Frontal cortex (tissue), 4 donors: ENCODE data around the gene ZPBP. TPM values are rescaled to one million over a fixed set of nuclear protein-coding genes. Genes with fewer than 3 reads are reported as not detected.
"Not testable (repeated sequence)": the region's sequence is repeated elsewhere in the genome, so short reads cannot be mapped to it uniquely, and the experiment has no call there.

Experiments
- DNase-seq, 2 donors: peaks; one replicate each; pipeline ENCODE4 v3.0.0; 2012; ENCODE audit warnings: low spot score in 2 of 2
- FAIRE-seq: peaks from 2 replicates; lab custom pipeline; 2012; peaks lifted over from hg19 to GRCh38; lab: Jason Lieb, UNC
- total RNA-seq: library from RNA; depleted of rRNA; stranded (reverse); fragments of >200 nt; gene quantifications from one replicate; pipeline ENCODE4 v1.2.3, GENCODE V29; 2014
- donor health status: control.
- donor health status: control.
- donor health status: control.

Gene ZPBP
- total RNA-seq, 1 donor from 2014 or later = 0.41 TPM

DNA sequence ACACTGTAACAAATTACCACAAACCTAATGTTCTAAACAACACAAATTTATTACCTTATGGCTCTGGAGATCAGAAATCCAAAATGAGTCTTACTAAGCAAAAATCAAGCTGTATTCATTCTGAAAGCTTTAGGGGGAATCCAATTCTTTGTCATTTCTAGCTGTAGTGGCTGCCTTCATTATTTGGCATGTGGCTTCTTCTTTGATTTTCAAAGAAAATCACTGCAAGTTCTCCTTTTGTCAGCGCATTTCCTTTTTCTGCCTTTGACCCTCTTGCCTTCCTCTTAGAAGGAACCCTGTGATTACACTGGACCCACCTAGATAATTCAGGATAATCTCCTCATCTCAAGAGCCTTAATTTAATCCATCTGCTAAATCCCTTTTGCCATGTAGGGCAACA is 36.9 kb downstream of the ZPBP start:
- DNase-seq = no peak
- no peak for FAIRE-seq

GRCh38 chr7:50047716-50048115 is 45.3 kb downstream of the ZPBP start:
- DNase-seq (no peak), FAIRE-seq (no peak)

- not testable (repeated sequence) for FAIRE-seq, DNase-seq
Observed at GRCh38 chr7:50041165-50041564, 51.9 kb downstream of the ZPBP start.

GRCh38 chr7:50037086-50037485 is 56.0 kb downstream of the ZPBP start:
- no peak for FAIRE-seq
- DNase-seq = no peak

- FAIRE-seq (no peak), DNase-seq (no peak)
Observed at GRCh38 chr7:50022991-50023390, 70.1 kb downstream of the ZPBP start.

DNA sequence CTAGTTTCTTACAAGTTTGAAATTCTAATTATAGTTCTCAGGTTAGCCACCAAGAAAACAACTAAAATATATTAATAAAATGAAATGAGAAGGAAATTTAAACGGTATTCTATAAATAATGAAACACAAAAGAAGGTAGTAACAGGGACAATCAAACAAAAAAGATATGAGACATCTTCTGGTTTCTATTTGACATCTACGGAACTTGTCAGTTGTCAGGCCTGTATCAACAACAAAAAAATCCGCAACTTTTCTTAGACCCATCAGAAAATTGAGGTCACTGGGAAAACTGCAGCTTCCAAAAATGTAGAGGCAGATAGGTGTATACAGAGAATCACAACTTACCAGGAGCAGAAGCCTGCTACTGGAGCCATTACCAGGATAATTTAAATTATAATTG is 70.6 kb downstream of the ZPBP start:
- DNase-seq = no peak
- FAIRE-seq = no peak

DNA sequence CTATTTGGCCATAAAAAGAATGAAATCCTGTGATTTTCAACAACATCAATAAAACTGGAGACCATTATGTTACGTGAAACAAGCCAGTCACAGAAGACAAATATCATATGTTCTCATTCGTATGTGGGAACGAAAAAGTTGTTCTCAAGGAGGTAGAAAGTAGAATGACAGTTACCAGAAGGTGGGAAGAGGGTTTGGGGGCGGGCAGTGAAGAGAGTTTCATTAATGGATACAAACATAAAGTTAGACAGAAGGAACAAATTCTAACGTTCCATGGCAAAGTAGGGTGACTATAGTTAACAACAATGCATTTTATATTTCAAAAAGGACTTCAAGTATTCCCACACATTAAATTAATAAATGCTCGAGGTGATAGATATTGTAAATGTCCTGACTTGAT is 97.4 kb downstream of the ZPBP start:
- no peak for DNase-seq
- no peak for FAIRE-seq

GRCh38 chr7:49986191-49986590 is 106.9 kb downstream of the ZPBP start:
- DNase-seq (no peak), FAIRE-seq (no peak)

- no peak for FAIRE-seq
- DNase-seq = no peak
Observed at GRCh38 chr7:49980465-49980864, 112.6 kb downstream of the ZPBP start.

GRCh38 chr7:49976238-49976637 is 116.8 kb downstream of the ZPBP start:
- no peak for FAIRE-seq
- DNase-seq = no peak

DNA sequence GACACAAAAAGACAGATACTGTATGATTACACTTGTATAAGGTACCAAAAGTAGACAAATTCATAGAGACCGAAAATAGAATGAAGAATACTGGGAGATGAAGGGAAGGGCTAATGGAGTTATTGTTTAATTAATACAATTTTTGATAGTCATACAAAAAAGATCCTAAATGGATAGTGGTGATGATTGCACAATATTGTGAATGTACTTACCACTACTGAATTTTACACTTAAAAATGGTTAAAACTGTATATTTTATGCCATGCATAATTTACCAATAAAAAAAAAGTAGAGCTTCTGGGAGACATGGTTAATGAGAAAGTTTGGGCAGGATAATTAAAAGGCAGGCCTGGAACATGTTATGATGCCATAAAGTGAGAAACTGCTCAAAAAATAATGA is 119.0 kb downstream of the ZPBP start:
- FAIRE-seq = no peak
- no peak for DNase-seq

GRCh38 chr7:49937608-49938007 is 155.4 kb downstream of the ZPBP start:
- FAIRE-seq = no peak
- DNase-seq = no peak

GRCh38 chr7:49931627-49932026 is 161.4 kb downstream of the ZPBP start:
- FAIRE-seq (no peak), DNase-seq (no peak)

GRCh38 chr7:49928787-49929186 is 164.3 kb downstream of the ZPBP start:
- no peak for FAIRE-seq

GRCh38 chr7:49927631-49928030 is 165.4 kb downstream of the ZPBP start:
- DNase-seq = no peak

More at GRCh38 chr7:49928787-49929186, 164.3 kb downstream of the ZPBP start:
- DNase-seq = no peak

GRCh38 chr7:49926720-49927119 is 166.3 kb downstream of the ZPBP start:
- FAIRE-seq (no peak), DNase-seq (no peak)

More at GRCh38 chr7:49927631-49928030, 165.4 kb downstream of the ZPBP start:
- no peak for FAIRE-seq

- FAIRE-seq (no peak), DNase-seq (no peak)
Observed at GRCh38 chr7:49911909-49912308, 181.1 kb downstream of the ZPBP start.

- FAIRE-seq = no peak
- DNase-seq = no peak
Observed at GRCh38 chr7:49894543-49894942, 198.5 kb downstream of the ZPBP start.

- no peak for FAIRE-seq
- DNase-seq = no peak
Observed at GRCh38 chr7:49893131-49893530, 199.9 kb downstream of the ZPBP start.

GRCh38 chr7:49892481-49892880 is 200.6 kb downstream of the ZPBP start:
- FAIRE-seq (no peak), DNase-seq (no peak)
